ENCODE results near the gene FOXL3.
"Not testable (repeated sequence)": the region's sequence is repeated elsewhere in the genome, so short reads cannot be mapped to it uniquely, and the experiment has no call there.

The FOXL3 gene

DNA sequence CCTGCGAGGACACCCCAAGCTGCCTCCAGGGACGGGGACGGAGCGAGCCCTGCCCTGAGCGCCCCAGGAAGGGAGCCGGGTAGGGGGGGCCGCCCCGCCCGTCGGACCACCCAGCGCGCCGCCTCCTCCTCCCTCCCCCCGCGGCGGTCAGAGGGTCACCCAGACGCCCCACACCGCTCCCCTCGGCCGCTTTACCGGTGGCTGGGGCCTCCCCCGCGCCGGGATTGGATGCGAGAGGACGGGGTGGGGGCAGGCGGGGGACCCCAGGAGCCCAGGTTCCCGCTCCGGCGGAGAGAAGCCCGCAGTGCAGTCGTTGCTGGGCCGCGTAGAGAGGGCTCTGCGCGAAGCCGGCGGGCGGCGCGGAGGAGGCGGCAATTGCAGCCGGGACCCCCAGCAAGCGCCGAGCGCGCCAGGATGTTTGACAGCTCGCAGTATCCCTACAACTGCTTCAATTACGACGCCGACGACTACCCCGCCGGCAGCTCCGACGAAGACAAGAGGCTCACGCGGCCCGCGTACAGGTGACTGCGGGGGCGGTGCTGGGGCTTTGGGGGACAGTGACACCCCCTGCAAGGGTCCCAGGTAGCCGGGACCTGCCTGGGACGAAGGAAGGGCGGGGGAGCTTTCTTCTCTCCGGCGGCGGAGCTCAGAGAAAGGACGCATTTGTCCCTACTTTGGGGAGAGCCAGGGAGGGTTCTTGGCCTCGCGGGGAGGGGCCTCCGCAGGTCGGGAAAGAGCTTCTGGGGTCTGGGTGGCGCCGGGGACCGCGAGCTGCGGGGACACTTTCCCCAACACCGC, at the start of gene FOXL3:
TSS of gene FOXL3 (plus strand) at position 415 of the 798 bp plus-strand sequence. CDS start at position 415, 0 bp downstream.
- TF ChIP-seq, protein P1, sequence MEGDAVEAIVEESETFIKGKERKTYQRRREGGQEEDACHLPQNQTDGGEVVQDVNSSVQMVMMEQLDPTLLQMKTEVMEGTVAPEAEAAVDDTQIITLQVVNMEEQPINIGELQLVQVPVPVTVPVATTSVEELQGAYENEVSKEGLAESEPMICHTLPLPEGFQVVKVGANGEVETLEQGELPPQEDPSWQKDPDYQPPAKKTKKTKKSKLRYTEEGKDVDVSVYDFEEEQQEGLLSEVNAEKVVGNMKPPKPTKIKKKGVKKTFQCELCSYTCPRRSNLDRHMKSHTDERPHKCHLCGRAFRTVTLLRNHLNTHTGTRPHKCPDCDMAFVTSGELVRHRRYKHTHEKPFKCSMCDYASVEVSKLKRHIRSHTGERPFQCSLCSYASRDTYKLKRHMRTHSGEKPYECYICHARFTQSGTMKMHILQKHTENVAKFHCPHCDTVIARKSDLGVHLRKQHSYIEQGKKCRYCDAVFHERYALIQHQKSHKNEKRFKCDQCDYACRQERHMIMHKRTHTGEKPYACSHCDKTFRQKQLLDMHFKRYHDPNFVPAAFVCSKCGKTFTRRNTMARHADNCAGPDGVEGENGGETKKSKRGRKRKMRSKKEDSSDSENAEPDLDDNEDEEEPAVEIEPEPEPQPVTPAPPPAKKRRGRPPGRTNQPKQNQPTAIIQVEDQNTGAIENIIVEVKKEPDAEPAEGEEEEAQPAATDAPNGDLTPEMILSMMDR (conservative IDR thresholded peaks at IDR 0.05; ENCODE audit: low read depth, low read length), result no peak
- no peak within 1 kb of the TSS for H3K4me3 ChIP-seq (ENCODE audit: low read depth, low read length)
- DNase-seq (ENCODE audit: low read depth), result no peak

GRCh38 chr7:240887-241421, 49.0 kb upstream of the FOXL3 start:
- TF ChIP-seq, protein P1 (conservative IDR thresholded peaks at IDR 0.05; ENCODE audit: low read depth, low read length), result no peak
- no peak for DNase-seq (ENCODE audit: low read depth)

DNA sequence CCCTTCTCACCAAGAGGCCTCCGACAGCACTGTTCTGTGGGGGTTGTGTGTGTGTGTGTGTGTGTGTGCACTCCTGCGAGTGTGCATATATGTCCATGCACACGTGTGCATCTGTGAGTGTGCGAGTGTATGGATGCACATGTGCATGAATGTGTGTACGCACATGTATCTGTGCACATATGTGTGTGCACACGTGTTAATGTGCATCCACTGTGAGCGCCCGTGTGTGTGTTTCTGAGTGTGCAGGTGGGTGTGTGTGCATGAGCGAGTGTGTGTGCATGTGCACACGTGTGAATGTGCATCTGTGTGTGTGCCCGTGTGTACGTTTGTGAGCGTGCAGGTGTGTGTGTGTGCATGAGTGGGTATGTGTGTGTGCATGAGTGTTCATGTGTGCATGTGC, 48.5 kb upstream of the FOXL3 start:
- TF ChIP-seq, protein P1 (conservative IDR thresholded peaks at IDR 0.05; ENCODE audit: low read depth, low read length), result no peak
- H3K4me3 ChIP-seq (ENCODE audit: low read depth, low read length), result no peak overlapping the region
- no peak for DNase-seq (ENCODE audit: low read depth)

More at GRCh38 chr7:240887-241421, 49.0 kb upstream of the FOXL3 start:
- H3K4me3 ChIP-seq (ENCODE audit: low read depth, low read length), result no peak overlapping the region

DNA sequence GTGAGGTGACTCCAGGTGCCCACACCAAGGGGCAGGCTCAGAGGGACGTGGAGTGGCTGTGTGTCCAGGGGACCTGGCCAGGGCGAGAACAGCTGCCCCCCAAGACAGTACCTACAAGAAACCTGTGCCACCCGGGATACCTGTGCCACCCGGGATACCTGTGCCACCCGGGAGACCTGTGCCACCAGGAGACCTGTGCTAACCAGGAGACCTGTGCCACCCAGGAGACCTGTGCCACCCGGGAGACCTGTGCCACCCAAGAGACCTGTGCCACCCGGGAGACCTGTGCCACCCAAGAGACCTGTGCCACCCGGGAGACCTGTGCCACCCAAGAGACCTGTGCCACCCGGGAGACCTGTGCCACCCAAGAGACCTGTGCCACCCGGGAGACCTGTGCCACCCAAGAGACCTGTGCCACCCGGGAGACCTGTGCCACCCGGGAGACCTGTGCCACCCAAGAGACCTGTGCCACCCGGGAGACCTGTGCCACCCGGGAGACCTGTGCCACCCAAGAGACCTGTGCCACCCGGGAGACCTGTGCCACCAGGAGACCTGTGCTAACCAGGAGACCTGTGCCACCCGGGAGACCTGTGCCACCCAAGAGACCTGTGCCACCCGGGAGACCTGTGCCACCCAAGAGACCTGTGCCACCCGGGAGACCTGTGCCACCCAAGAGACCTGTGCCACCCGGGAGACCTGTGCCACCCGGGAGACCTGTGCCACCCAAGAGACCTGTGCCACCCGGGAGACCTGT, 47.0 kb upstream of the FOXL3 start:
- not testable (repeated sequence) for DNase-seq (ENCODE audit: low read depth)

DNA sequence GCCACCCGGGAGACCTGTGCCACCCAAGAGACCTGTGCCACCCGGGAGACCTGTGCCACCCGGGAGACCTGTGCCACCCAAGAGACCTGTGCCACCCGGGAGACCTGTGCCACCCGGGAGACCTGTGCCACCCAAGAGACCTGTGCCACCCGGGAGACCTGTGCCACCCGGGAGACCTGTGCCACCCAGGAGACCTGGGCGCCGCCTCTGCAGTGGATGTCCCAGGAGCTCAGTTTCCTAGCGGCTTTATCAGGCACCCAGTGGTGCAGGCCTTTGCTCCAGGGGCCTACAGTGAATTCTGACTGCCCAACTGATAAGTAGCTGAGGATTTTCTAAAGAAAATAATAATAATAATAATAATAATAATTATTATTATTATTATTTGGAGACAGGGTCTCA, 46.4 kb upstream of the FOXL3 start:
- DNase-seq (ENCODE audit: low read depth); H3K4me3 ChIP-seq (ENCODE audit: low read depth, low read length): not testable (repeated sequence)

More for the DNA sequence above, 47.0 kb upstream of the FOXL3 start:
- H3K4me3 ChIP-seq (ENCODE audit: low read depth, low read length), result not testable (repeated sequence)

DNA sequence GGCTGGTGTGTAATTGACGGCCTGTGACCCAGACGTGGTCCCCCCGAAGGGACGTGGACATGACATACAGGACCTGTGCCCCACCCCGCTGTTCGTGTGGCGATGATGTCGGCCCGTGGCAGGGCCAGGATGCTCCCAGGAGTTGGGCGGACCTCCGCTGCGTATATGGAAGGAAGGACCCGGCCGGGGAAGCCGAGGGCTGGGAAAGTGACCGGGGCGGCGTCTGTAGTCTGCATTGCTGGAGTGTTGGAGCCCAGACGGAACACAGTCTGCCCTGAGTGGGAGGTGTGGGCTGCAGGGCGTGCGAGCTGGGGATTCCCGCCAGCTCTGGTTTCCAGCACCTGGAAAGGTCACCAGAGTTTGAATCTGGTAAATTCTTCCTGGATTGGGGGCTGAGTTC, 45.0 kb upstream of the FOXL3 start:
- H3K4me3 ChIP-seq (ENCODE audit: low read depth, low read length), result no peak overlapping the region
- DNase-seq (ENCODE audit: low read depth), result no peak
- TF ChIP-seq, protein P1 (conservative IDR thresholded peaks at IDR 0.05; ENCODE audit: low read depth, low read length), result no peak

GRCh38 chr7:245574-246295, 44.2 kb upstream of the FOXL3 start:
- no peak for DNase-seq (ENCODE audit: low read depth)
- no peak overlapping the region for H3K4me3 ChIP-seq (ENCODE audit: low read depth, low read length)
- TF ChIP-seq, protein P1 (conservative IDR thresholded peaks at IDR 0.05; ENCODE audit: low read depth, low read length), result no peak
